Stimulated activated CD8-positive, alpha-beta memory T cell treated with anti-CD3 and anti-CD28 coated beads, Interleukin-4, amount 100 ng/mL, for 1 hour (primary cell): ENCODE results near the gene SORBS1.

Source experiments
- DNase-seq, 2 donors: peaks; one replicate each; pipeline ENCODE4 v3.0.0-alpha.2; 2020; ENCODE audit warnings: low read depth in 2 of 2, low spot score in 1 of 2

Gene SORBS1

GRCh38 chr10:95330966-95331453 lies 230.2 kb downstream of the SORBS1 start:
- DNase-seq = no peak

GRCh38 chr10:95329296-95329695 lies 231.9 kb downstream of the SORBS1 start:
- DNase-seq = no peak

- DNase-seq = no peak
Observed at GRCh38 chr10:95328013-95328412, 233.2 kb downstream of the SORBS1 start.

GRCh38 chr10:95327367-95327766 lies 233.8 kb downstream of the SORBS1 start:
- DNase-seq = no peak

- DNase-seq = no peak
Observed at GRCh38 chr10:95326396-95326795, 234.8 kb downstream of the SORBS1 start.

GRCh38 chr10:95325863-95326262 lies 235.3 kb downstream of the SORBS1 start:
- DNase-seq = no peak

- DNase-seq = no peak
Observed at GRCh38 chr10:95324436-95325268, 236.5 kb downstream of the SORBS1 start.

- DNase-seq = no peak
Observed at GRCh38 chr10:95321554-95322301, 239.4 kb downstream of the SORBS1 start.

- no peak for DNase-seq
Observed at GRCh38 chr10:95319239-95319638, 241.9 kb downstream of the SORBS1 start.

GRCh38 chr10:95315509-95315908 lies 245.7 kb downstream of the SORBS1 start:
- no peak for DNase-seq

GRCh38 chr10:95314192-95314918 lies 246.8 kb downstream of the SORBS1 start:
- no peak for DNase-seq

- no peak for DNase-seq
Observed at GRCh38 chr10:95312986-95313495, 248.1 kb downstream of the SORBS1 start.

GRCh38 chr10:95312257-95312656 lies 248.9 kb downstream of the SORBS1 start:
- DNase-seq = no peak

GRCh38 chr10:95309958-95310357 lies 251.2 kb downstream of the SORBS1 start:
- no peak for DNase-seq

GRCh38 chr10:95308389-95309302 lies 252.5 kb downstream of the SORBS1 start:
- DNase-seq = no peak

GRCh38 chr10:95306851-95307250 lies 254.3 kb downstream of the SORBS1 start:
- DNase-seq = no peak

GRCh38 chr10:95306318-95306650 lies 254.9 kb downstream of the SORBS1 start:
- no peak for DNase-seq

- no peak for DNase-seq
Observed at GRCh38 chr10:95305606-95306317, 255.4 kb downstream of the SORBS1 start.

GRCh38 chr10:95304976-95305375 lies 256.2 kb downstream of the SORBS1 start:
- DNase-seq = no peak

- DNase-seq = no peak
Observed at GRCh38 chr10:95304463-95304862, 256.7 kb downstream of the SORBS1 start.
